ENCODE measurements around the gene OR52E5.

The OR52E5 gene

GRCh38 chr11:5892908-5893307 lies at the start of gene OR52E5:
OR52E5 (plus strand) TSS chr11:5893208; CDS start chr11:5900777, 7,569 bp downstream.
- no peak for DNase-seq

DNA sequence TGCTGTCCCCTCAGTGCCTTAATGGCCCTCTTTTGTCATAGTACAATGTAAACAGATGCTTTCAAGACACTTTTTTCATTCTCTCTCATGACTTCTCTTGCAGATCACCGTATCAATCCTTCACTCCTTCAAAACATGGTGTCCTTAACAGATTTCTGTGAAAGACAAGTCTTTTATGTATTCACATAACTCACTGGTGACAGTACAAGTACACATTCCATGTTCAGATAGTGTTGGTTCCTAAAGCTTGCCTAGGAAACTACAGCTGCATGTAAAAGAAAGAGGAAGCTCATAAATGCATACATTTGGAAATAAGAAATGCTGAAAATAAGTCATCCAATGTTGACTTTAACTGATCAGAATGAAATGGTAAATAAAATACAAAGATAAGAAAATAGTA lies 46.3 kb upstream of the OR52E5 start:
- DNase-seq: no peak

DNA sequence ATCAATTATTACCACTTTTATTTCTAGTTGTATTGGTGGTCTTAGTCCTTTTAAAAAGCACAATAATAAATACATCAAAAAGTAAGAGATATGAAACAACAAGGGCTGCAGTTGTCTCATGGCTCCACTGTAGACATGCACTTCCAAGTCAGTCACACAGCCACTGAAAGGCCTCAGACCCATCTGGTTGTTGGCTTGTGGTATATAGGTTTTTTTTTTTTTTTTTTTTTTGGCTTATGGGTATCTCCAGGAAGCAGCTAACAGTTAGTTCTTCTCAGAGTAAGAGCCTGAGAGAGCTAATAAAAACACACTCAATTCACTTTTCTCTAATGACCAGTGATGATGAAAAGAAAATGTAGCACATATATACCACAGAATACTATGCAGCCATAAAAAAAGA lies 45.3 kb upstream of the OR52E5 start:
- no peak for DNase-seq

GRCh38 chr11:5851002-5851401 lies 42.0 kb upstream of the OR52E5 start:
- no peak for DNase-seq

DNA sequence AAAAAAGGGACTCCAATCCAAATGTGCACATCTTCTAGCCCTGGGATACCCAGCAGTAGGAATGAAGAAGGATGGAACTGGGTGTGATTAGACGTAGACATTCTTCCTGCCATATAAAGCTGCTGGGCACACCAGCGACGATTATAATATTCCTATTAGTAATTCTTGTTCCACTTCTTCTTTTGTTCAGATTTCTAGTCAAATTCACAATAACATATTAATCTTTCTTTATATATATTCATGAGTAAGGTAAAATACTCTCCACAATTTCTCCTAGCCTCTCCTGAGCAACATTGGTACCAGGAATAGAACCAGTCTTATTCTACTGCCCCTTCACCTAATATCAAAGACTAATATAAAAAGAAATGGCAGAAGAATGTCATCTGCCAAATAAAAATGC lies 35.4 kb upstream of the OR52E5 start, which contains the start of gene OR52E8:
Gene OR52E8, minus strand, starts transcription at position 101 of the 400 bp plus-strand sequence. Its CDS starts 0 bp downstream, at position 101.
- no peak for DNase-seq

- no peak for DNase-seq
Observed at GRCh38 chr11:5865826-5866225, 27.2 kb upstream of the OR52E5 start.

DNA sequence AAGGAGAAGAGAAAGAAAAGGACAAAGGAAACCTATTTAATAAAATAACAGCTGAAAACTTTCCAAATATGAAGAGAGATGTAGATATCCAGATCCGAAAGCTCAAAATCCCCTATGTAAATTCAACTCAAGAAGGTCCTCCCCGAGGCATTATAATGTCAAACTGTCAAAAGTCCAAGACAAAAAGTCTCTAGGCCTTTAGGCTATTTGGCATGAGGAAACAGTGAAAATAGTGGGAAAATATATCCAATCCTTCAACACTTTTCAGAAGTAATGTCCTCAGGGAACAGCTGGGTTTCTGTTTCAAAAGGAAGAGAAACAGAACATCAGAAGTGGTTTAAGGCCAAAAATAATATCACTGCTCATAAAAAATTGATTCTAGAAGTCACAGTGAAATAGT lies 14.4 kb upstream of the OR52E5 start:
- no peak for DNase-seq

DNA sequence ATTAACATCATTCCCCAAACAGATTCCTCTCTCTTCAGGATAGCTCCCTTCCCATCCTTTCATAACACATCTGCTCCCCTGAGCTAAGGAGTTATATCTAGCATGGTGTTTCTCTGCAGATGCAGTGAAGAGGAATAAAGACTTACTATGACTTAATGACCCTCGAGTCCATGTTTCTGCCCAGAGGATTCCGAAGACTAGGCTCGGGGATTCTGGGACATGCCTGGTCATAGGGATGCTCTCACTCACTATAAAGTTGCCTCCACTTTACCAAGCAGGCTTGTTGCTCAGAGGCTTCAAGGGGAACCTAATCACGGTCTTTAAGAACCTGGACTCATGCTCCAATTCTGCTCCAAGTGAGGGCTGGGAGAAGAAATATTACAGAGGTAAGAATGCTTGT lies 12.7 kb upstream of the OR52E5 start, which contains the start of gene OR52E4:
Gene OR52E4, plus strand, starts transcription at position 301 of the 400 bp plus-strand sequence. CDS start 3,664 bp downstream, outside the sequence.
- no peak for DNase-seq

DNA sequence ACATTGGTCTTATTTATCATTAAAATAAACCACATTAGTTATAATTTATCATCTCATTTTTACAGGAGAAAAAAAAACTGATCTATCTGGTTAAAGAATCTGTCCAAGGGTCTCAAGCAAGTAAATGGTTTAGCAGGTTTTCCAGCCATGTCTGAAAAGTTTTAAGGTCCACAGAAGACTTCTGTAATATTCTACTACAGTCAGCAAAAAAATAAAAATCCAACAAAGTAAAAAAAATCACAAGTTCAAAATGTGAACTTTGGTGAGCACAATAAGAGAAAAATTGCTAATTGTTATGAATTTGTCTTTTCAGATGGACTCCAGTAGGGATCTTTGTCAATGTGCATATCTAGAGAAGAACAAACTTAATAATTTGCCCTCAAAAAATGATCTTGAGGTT lies 11.3 kb upstream of the OR52E5 start:
- DNase-seq: no peak

DNA sequence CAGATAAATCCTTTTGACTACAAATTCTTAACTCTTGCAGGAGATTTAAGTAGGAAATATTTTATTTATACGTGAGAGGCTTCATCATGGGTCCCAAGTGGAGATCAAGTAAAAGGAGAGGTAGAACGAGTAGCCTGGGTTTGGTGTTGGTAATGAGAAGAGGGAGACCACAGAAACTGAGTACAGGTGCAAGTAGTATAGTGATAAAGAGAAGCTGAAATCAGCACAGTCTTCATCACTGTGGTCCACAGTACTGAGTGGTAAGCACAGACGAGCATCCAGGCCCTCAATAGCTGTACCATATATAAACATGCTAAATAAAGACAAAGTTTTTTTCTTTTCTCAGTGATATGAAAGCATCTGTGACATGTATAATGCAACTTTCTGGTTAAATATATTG lies 5.8 kb upstream of the OR52E5 start:
- no peak for DNase-seq

- DNase-seq: no peak
Observed at GRCh38 chr11:5887661-5888060, 5.3 kb upstream of the OR52E5 start.

- DNase-seq: no peak
Observed at GRCh38 chr11:5891216-5891800, 1.7 kb upstream of the OR52E5 start.

- DNase-seq: no peak
Observed at GRCh38 chr11:5899534-5899933, 6.5 kb downstream of the OR52E5 start.

DNA sequence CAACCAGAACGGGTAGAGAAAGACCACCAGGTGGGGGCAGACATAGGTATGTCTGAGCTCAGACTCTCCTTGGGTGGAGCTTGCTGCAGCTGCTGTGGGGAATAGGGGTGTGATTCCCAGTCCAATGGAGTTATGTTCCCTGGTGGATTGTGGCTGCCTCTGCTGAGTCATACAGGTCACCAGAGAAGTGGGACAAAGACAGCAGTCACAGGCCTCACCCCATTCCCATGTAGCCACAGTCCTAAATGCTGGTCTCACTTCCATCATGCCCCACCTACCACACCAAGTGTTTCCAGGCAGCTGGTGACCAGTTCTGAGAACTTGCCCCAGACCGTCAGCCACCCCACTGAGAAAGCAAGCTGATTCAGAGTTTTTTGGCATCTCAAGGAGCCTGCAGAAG lies 17.5 kb downstream of the OR52E5 start:
- DNase-seq: no peak

GRCh38 chr11:5922749-5923426 lies 29.9 kb downstream of the OR52E5 start:
- no peak for DNase-seq

- no peak for DNase-seq
Observed at GRCh38 chr11:5923427-5923776, 30.4 kb downstream of the OR52E5 start.

GRCh38 chr11:5923794-5924193 lies 30.8 kb downstream of the OR52E5 start:
- DNase-seq: no peak

GRCh38 chr11:5928271-5928670 lies 35.3 kb downstream of the OR52E5 start:
- DNase-seq: no peak

DNA sequence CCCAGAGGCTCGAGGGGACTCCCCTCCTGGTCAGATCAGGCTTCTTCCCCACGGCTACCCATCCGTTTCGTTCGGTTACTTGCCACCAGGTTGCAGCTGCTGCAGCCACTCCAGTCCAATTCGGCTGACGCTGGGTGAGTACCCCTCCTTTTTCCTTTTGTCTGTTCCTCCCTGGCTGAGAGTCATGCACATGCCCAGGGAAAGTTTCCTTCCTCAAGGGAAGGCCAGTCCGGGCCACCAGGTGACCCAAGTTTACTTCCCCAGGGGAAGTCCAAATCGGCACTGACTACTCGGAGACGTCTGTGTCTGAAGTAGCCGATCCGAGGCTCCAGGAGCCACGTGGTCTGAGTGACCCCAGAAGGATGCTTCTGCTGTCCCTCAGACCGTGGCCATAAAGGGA lies 35.8 kb downstream of the OR52E5 start:
- DNase-seq: no peak

DNA sequence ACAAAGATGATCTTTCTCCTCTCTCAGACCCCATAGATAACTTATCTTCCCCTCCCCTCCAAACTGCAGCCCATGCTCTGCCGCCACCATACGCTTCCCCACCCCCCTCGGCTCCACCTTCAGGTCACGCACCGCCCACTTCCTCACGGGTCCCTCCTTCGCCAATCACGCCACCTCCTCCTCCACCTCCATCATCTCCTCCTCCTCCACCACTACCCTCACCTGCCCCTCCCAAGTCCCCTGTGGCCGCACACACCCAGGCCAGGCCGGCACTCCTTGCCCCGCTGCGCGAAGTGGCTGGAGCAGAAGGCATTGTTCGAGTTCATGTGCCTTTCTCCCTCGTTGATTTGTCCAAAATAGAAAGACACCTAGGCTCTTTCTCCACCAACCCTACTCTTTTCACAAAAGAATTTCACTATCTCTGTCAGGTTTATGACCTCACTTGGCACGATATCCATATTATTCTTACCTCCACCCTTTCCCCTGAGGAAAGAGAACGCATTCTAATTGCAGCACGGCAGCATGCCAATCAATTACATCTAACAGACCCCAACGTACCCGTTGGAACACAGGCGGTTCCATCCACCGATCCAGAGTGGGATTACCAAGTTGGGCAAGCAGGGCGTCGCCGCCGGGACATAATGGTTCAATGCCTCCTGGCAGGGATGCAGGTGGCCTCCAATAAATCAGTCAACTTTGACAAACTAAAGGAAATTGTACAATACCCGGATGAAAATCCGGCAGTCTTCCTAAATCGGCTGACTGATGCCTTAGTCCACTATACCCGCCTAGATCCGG lies 36.8 kb downstream of the OR52E5 start:
- no peak for DNase-seq

DNA sequence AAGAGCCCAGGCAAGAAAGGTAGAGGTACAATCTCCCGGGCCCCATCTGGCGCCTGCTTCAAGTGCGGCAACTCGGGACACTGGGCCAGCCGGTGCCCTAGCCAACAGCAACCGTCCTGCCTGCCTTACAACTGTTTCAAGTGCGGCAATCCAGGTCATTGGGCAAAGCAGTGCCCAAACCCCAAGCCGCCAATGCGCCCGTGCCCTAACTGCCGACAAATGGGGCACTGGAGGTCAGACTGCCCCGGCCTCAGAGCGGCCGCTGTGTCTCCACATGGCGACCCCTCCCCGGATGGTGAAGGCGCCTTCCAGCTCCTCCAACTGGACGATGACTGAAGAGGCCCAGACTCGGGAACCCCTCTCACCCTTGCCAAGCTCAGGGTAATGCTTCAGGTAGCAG lies 37.6 kb downstream of the OR52E5 start:
- DNase-seq: no peak

GRCh38 chr11:5931061-5931460 lies 38.1 kb downstream of the OR52E5 start:
- DNase-seq: no peak

DNA sequence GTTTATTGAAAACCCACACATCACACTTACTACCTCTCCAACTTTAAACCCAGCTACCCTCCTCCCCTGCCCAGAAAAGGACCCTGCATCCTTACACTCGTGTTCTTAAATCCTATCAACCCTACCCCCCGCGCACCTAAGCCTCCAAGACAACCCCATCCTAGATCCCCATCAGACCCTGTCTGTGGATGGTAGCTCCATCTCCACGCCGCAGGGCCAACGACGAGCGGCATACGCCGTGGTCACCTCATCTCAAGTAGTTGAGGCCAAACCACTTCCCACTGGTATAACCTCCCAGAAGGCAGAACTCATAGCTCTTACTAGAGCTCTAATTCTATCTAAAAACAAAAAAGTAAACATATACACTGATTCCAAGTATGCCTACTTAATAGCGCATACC lies 39.7 kb downstream of the OR52E5 start:
- DNase-seq: no peak

- DNase-seq: no peak
Observed at GRCh38 chr11:5933116-5933515, 40.1 kb downstream of the OR52E5 start.
